Lower leg skin (tissue), 3 donors: ENCODE results near the gene SSTR5.

Experiments
- CTCF ChIP-seq, 3 donors: fragments of 450-650 bp; IDR thresholded peaks; one replicate each; pipeline ENCODE4 v1.5.1; 2016; ENCODE audit warnings: antibody characterized with exemption in 3 of 3, mild to moderate bottlenecking in 3 of 3, moderate library complexity in 2 of 3
- POLR2A ChIP-seq, 2 donors: fragments of 450-650 bp; IDR thresholded peaks; one replicate each; pipeline ENCODE4 v1.6.1; 2016 to 2017; ENCODE audit warnings: antibody characterized with exemption in 2 of 2, mild to moderate bottlenecking in 1 of 2, moderate library complexity in 1 of 2

- TF ChIP-seq CTCF (IDR thresholded peaks at IDR 0.05) (no peak), POLR2A (IDR thresholded peaks at IDR 0.05) (no peak)
Measured at GRCh38 chr16:1112506-1113184, 40.1 kb downstream of the SSTR5 start.
